Uterus (tissue), 4 donors: Measurements from ENCODE around the gene ZFP2. TPM values are rescaled to one million over a fixed set of nuclear protein-coding genes. Genes with fewer than 3 reads are reported as not detected.
A peak's percentile ranks its signal among the peaks of the same experiment; 100 is the strongest.
"Not testable (repeated sequence)": the region's sequence is repeated elsewhere in the genome, so short reads cannot be mapped to it uniquely, and the experiment has no call there.

ENCODE experiments used
- DNase-seq, 2 donors: peaks; one replicate each; pipeline ENCODE4 v3.0.0-alpha.2; 2019 to 2020
- H3K27ac ChIP-seq, 2 donors: fragments of 200-600 bp; sonication (generic); 1 replicate in 1 of 2; 2 replicates in 1 of 2; pipeline ENCODE4 v1.5.1; 2016 to 2018
- H3K27me3 ChIP-seq, 2 donors: fragments of 200-600 bp; sonication (generic); one replicate each; pipeline ENCODE4 v1.5.1; 2018 to 2019; ENCODE audit warnings: control low read depth in 1 of 2
- H3K36me3 ChIP-seq, 2 donors: fragments of 200-600 bp; sonication (generic); one replicate each; pipeline ENCODE4 v1.5.1; 2019; ENCODE audit warnings: control low read depth in 1 of 2
- H3K4me1 ChIP-seq, 2 donors: fragments of 200-600 bp; sonication (generic); one replicate each; pipeline ENCODE4 v1.5.1; 2018 to 2019; ENCODE audit warnings: control low read depth in 1 of 2
- H3K4me3 ChIP-seq, 2 donors: fragments of 200-600 bp; sonication (generic); 1 replicate in 1 of 2; 2 replicates in 1 of 2; pipeline ENCODE4 v1.5.1; 2018 to 2019; ENCODE audit warnings: mild to moderate bottlenecking in 1 of 2
- H3K9me3 ChIP-seq, 2 donors: fragments of 200-600 bp; sonication (generic); one replicate each; pipeline ENCODE4 v1.5.1; 2019; ENCODE audit warnings: control low read depth in 1 of 2
- CTCF ChIP-seq, 4 experiments: fragments of 200-600 bp in 2 of 4; fragments of 450-650 bp in 2 of 4; sonication (generic) in 2 of 4; IDR thresholded peaks; one replicate each; pipeline ENCODE4 v1.5.1; 2016 to 2019; ENCODE audit warnings: antibody characterized with exemption in 4 of 4, mild to moderate bottlenecking in 2 of 4, moderate library complexity in 1 of 4
- POLR2A ChIP-seq, 2 donors: fragments of 450-650 bp; IDR thresholded peaks; one replicate each; pipeline ENCODE4 v1.6.1; 2016; ENCODE audit warnings: antibody characterized with exemption in 2 of 2, mild to moderate bottlenecking in 1 of 2, moderate library complexity in 1 of 2
- intact Hi-C: fragments of 100-400 bp; cut with DNase I; formaldehyde crosslinking; loops from one replicate; pipeline ENCODE4 v1.15.1; 2023; ENCODE audit warnings: low total_unique reads
- total RNA-seq, 4 donors: library from RNA; depleted of rRNA in 3 of 4; stranded (reverse); fragments of >200 nt in 3 of 4; gene quantifications; one replicate each; pipeline versions ENCODE4 v1.1.0 to v1.2.4, GENCODE V29; 2014 to 2023
- donor health status: DM: yes; HTN: yes; CAD: no.

ZFP2 gene
- total RNA-seq, 4 donors from 2014 or later = 0.26 to 8.4 (median 3.7) TPM

DNA sequence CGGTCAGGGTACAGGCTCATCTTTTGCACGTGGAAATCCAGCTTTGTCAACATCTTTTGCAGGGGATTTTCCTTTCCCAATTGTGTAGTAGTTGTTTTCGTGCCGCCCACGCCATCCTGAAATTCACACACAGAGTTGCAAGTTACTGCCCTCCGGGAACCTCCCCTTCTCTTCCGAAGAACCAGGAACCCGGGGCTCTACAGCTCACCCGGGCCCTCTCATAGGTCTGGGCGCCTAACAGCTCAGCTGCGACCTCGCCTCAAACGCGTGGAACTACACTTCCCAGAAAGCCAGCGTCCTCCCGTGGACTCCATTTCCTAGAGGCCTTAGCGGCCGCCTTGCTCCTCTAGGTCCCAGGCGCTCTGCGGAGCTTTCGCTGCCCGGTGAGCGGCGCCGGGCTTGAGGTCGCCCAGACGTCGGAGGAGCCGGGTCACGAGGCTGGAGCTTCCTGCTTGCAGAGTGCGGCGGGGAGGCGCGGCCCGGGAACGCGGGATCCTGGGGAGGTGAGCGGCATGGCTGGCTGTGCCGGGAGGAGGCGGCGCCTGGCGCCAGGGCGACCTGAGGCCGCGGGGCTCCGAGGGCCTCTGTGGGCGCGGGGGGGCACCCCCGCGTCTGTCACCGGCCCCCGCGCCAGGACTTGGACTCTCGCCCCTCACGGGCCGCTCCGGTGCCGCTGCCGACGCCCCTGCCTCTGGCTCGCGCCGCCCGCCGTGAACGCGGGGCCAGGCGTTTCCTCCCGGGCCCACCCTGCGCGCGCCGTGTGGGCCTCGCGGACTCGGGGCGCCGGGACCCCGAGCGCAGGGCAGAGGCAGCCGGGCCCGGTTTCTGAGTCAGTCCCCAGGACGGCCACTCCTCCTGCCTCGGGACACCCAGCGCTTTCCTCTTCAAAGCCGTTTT is 35.8 kb upstream of the ZFP2 start, which contains the start of gene ZNF354B:
TSS of gene ZNF354B (plus strand) at position 329 of the 897 bp plus-strand sequence. CDS start 1,095 bp downstream, outside the sequence.
- Histone ChIP-seq H3K4me3 (peak within 1 kb of the TSS; percentile 43 to 95), H3K9me3 (no peaks in the 10 kb centered on the region), H3K4me1 (peaks cover 0 to 3% of the 10 kb centered on the region in 2 donors), H3K27me3 (no peaks in the 10 kb centered on the region), H3K27ac (peak within 1 kb of the TSS; percentile 69 to 84), H3K36me3 (no peaks in the 10 kb centered on the region)
- DNase-seq = peak; percentile 88 to 89
- TF ChIP-seq CTCF (IDR thresholded peaks at IDR 0.05) = peak; percentile 15 to 34 (median 22)
- TF ChIP-seq POLR2A (IDR thresholded peaks at IDR 0.05) = peak; percentile 37 to 65
- intact Hi-C loops = loop anchor here (10.0 kb wide), 1 partner anchor 125 kb away; the partner anchor contains the start of gene ZNF354A

- H3K27ac ChIP-seq = peak overlapping the region; percentile 69 to 84
Measured at GRCh38 chr5:178860615-178861014, 35.1 kb upstream of the ZFP2 start.

GRCh38 chr5:178861627-178862026 is 34.1 kb upstream of the ZFP2 start:
- H3K4me1 ChIP-seq = peaks cover 0 to 3% of the 10 kb centered on the region in 2 donors
- no peaks in the 10 kb centered on the region for H3K36me3 ChIP-seq
- no peak overlapping the region for H3K27ac ChIP-seq
- H3K9me3 ChIP-seq = no peaks in the 10 kb centered on the region
- H3K27me3 ChIP-seq = no peaks in the 10 kb centered on the region
- no peak overlapping the region for H3K4me3 ChIP-seq
- DNase-seq = no peak
- TF ChIP-seq CTCF (IDR thresholded peaks at IDR 0.05) (no peak), POLR2A (IDR thresholded peaks at IDR 0.05) (no peak)
- intact Hi-C loops = no loop called here

More at GRCh38 chr5:178860615-178861014, 35.1 kb upstream of the ZFP2 start:
- intact Hi-C loops, H3K36me3 ChIP-seq, H3K9me3 ChIP-seq, DNase-seq, H3K27me3 ChIP-seq, H3K4me1 ChIP-seq: not testable (repeated sequence)
- H3K4me3 ChIP-seq = peak overlapping the region; percentile 43 to 95

DNA sequence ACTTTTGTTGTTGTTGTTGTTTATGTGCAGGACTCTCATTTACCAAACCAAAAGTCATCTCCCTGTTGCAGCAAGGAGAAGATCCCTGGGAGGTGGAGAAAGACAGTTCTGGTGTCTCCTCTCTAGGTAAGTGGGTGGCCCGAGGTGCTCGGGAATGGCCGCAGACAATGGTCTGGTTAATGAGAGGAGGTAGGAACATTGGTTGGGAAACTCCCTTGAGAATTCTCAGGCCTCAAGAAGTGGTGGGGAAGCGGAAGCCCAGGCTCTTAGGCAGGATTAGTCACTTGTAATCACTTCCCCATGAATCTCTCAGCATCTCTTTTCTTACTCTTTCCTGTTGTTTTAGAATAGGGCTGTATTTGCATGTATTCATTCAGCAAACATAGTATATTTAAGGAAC is 28.8 kb upstream of the ZFP2 start:
- no peaks in the 10 kb centered on the region for H3K9me3 ChIP-seq
- H3K4me3 ChIP-seq = no peak overlapping the region
- H3K27ac ChIP-seq = no peak overlapping the region
- no peak for DNase-seq
- no peaks in the 10 kb centered on the region for H3K36me3 ChIP-seq
- H3K27me3 ChIP-seq = no peaks in the 10 kb centered on the region
- intact Hi-C loops = no loop called here
- TF ChIP-seq POLR2A (IDR thresholded peaks at IDR 0.05) (no peak), CTCF (IDR thresholded peaks at IDR 0.05) (no peak)
- H3K4me1 ChIP-seq = no peaks in the 10 kb centered on the region

- intact Hi-C loops = no loop called here
- Histone ChIP-seq H3K27me3 (no peaks in the 10 kb centered on the region), H3K27ac (no peak overlapping the region), H3K36me3 (no peaks in the 10 kb centered on the region), H3K9me3 (peaks cover 0 to 8% of the 10 kb centered on the region in 2 donors), H3K4me3 (no peak overlapping the region), H3K4me1 (no peaks in the 10 kb centered on the region)
- TF ChIP-seq POLR2A (IDR thresholded peaks at IDR 0.05) (no peak), CTCF (IDR thresholded peaks at IDR 0.05) (no peak)
- DNase-seq = no peak
Measured at GRCh38 chr5:178869577-178869976, 26.1 kb upstream of the ZFP2 start.
